Fibroblast of lung (primary cell): ENCODE measurements around the gene HK3. TPM values are rescaled to one million over a fixed set of nuclear protein-coding genes. Genes with fewer than 3 reads are reported as not detected.

Experiments
- DNase-seq, 2 donors: peaks; one replicate each; pipeline versions ENCODE4 v3.0.0 to v3.0.0-alpha.2; 2010; ENCODE audit warnings: low read depth in 2 of 2
- H2AFZ ChIP-seq: 2 replicates; pipeline ENCODE4 v1.5.1; 2012; ENCODE audit warnings: low read length, control low read depth, inconsistent platforms
- H3K27ac ChIP-seq: 2 replicates; pipeline ENCODE4 v1.5.1; 2011; ENCODE audit warnings: low read length, control low read depth; ENCODE audit not compliant: insufficient read depth
- H3K27me3 ChIP-seq: 2 replicates; pipeline ENCODE4 v1.5.1; 2011; ENCODE audit warnings: mild to moderate bottlenecking, low read length; ENCODE audit not compliant: control insufficient read depth, insufficient read depth
- H3K36me3 ChIP-seq: 2 replicates; pipeline ENCODE4 v1.5.1; 2011; ENCODE audit warnings: low read length; ENCODE audit not compliant: control insufficient read depth, insufficient read depth
- H3K4me1 ChIP-seq: 2 replicates; pipeline ENCODE4 v1.5.1; 2011; ENCODE audit warnings: low read length; ENCODE audit not compliant: control insufficient read depth, insufficient read depth; ENCODE audit errors: extremely low read depth
- H3K4me2 ChIP-seq: 2 replicates; pipeline ENCODE4 v1.5.1; 2011; ENCODE audit warnings: low read length, control low read depth; ENCODE audit not compliant: insufficient read depth; ENCODE audit errors: extremely low read depth
- H3K4me3 ChIP-seq, 4 experiments: fragments of 200-600 bp in 1 of 4; sonication (generic) in 1 of 4; replicated peaks in 1 of 4; 2 replicates each; pipeline ENCODE4 v1.5.1; 2011 to 2016; ENCODE audit warnings: low read length in 4 of 4, low read depth in 3 of 4, mild to moderate bottlenecking in 3 of 4, control low read depth in 2 of 4, inconsistent platforms in 1 of 4, mixed read lengths in 1 of 4; ENCODE audit not compliant: insufficient read depth in 1 of 4; ENCODE audit errors: control extremely low read depth in 1 of 4
- H3K79me2 ChIP-seq: 2 replicates; pipeline ENCODE4 v1.5.1; 2012; ENCODE audit warnings: mild to moderate bottlenecking, low read length, inconsistent platforms; ENCODE audit not compliant: control insufficient read depth, insufficient read depth
- H3K9ac ChIP-seq: 2 replicates; pipeline ENCODE4 v1.5.1; 2011; ENCODE audit warnings: mild to moderate bottlenecking, low read length, control low read depth; ENCODE audit not compliant: insufficient read depth
- H3K9me3 ChIP-seq: 2 replicates; pipeline ENCODE4 v1.5.1; 2012; ENCODE audit warnings: low read depth, low read length; ENCODE audit not compliant: control insufficient read depth, insufficient read depth
- H4K20me1 ChIP-seq: 2 replicates; pipeline ENCODE4 v1.5.1; 2011; ENCODE audit warnings: low read length; ENCODE audit not compliant: control insufficient read depth, insufficient read depth; ENCODE audit errors: extremely low read depth
- EZH2 ChIP-seq: IDR thresholded peaks from 2 replicates; pipeline ENCODE4 v1.5.1; 2012; ENCODE audit warnings: low read length, control low read depth, mild to moderate bottlenecking; ENCODE audit errors: missing control alignments
- polyA plus RNA-seq, 2 donors: library from polyadenylated mRNA; depleted of rRNA in 1 of 2; stranded (reverse) in 1 of 2; unstranded in 1 of 2; fragments of >200 nt; gene quantifications; 2 replicates each; pipeline ENCODE4 v1.2.1, GENCODE V29; 2011 to 2012; ENCODE audit warnings: missing spikeins in 1 of 2
- total RNA-seq: library from RNA; depleted of rRNA; stranded (reverse); fragments of >200 nt; gene quantifications from 2 replicates; pipeline ENCODE4 v1.2.1, GENCODE V29; 2014
- TF ChIP-seq, protein P1 (sequence below), 2 donors: IDR thresholded peaks in 1 of 2; conservative IDR thresholded peaks in 1 of 2; 1 replicate in 1 of 2; 2 replicates in 1 of 2; pipeline ENCODE4 v1.5.1; 2011 to 2012; ENCODE audit warnings: low read length in 2 of 2, control low read depth in 1 of 2, inconsistent platforms in 1 of 2, low read depth in 1 of 2, mild to moderate bottlenecking in 1 of 2

The HK3 gene
- total and polyA plus RNA-seq, 2 donors (not counting 1 experiment from before 2014, with no cell fraction given): not detected

- Histone ChIP-seq H3K9me3 (no peaks in the 10 kb centered on the region), H3K4me1 (no peaks in the 10 kb centered on the region), H3K36me3 (no peaks in the 10 kb centered on the region), H3K4me3 (no peak overlapping the region), H3K9ac (no peak overlapping the region), H3K27me3 (peaks cover 30% of the 10 kb centered on the region), H3K27ac (no peak overlapping the region), H2AFZ (no peak overlapping the region), H3K79me2 (no peaks in the 10 kb centered on the region), H4K20me1 (no peaks in the 10 kb centered on the region), H3K4me2 (no peak overlapping the region)
- TF ChIP-seq EZH2: no peak
- TF ChIP-seq, protein P1, sequence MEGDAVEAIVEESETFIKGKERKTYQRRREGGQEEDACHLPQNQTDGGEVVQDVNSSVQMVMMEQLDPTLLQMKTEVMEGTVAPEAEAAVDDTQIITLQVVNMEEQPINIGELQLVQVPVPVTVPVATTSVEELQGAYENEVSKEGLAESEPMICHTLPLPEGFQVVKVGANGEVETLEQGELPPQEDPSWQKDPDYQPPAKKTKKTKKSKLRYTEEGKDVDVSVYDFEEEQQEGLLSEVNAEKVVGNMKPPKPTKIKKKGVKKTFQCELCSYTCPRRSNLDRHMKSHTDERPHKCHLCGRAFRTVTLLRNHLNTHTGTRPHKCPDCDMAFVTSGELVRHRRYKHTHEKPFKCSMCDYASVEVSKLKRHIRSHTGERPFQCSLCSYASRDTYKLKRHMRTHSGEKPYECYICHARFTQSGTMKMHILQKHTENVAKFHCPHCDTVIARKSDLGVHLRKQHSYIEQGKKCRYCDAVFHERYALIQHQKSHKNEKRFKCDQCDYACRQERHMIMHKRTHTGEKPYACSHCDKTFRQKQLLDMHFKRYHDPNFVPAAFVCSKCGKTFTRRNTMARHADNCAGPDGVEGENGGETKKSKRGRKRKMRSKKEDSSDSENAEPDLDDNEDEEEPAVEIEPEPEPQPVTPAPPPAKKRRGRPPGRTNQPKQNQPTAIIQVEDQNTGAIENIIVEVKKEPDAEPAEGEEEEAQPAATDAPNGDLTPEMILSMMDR (conservative IDR thresholded peaks at IDR 0.05 in 1 of 2, IDR thresholded peaks at IDR 0.05 in 1 of 2; ENCODE audit: low read depth in 1 of 2, low read length in 2 of 2): peak in 1 of 2 donors; percentile 34
- DNase-seq: peak; percentile 27 to 28
Observed at GRCh38 chr5:176870110-176870591, 29.0 kb downstream of the HK3 start.

DNA sequence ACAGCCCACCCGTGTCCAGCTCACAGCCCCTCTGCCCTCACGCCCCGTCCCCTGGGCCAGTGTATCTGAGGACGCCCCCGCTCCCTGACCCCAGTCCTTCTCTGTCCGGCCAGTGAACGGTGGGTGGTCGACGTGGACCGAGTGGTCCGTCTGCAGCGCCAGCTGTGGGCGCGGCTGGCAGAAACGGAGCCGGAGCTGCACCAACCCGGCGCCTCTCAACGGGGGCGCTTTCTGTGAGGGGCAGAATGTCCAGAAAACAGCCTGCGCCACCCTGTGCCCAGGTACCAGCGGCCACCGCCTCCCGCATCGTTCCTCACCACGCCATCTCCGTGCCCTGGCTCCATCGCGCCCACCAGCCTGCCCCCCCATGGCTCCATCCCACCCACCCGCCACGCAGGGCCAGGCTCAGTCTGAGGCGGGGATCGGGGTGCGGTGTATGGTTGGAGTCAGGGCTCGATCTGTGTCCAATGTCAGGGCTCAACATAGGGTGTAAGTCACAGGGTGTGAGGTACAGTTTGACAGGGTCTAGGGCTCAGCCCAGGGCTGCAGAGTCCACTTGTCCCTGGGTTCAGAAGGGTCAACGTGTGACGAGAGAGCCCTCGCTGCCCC, 29.5 kb downstream of the HK3 start:
- no peak for DNase-seq
- Histone ChIP-seq H2AFZ (no peak overlapping the region), H3K9ac (no peak overlapping the region), H3K36me3 (no peaks in the 10 kb centered on the region), H3K4me3 (no peak overlapping the region), H3K4me1 (no peaks in the 10 kb centered on the region), H3K27ac (no peak overlapping the region), H3K9me3 (no peaks in the 10 kb centered on the region), H4K20me1 (no peaks in the 10 kb centered on the region), H3K4me2 (no peak overlapping the region), H3K79me2 (no peaks in the 10 kb centered on the region), H3K27me3 (peaks cover 26% of the 10 kb centered on the region)
- TF ChIP-seq EZH2: no peak

DNA sequence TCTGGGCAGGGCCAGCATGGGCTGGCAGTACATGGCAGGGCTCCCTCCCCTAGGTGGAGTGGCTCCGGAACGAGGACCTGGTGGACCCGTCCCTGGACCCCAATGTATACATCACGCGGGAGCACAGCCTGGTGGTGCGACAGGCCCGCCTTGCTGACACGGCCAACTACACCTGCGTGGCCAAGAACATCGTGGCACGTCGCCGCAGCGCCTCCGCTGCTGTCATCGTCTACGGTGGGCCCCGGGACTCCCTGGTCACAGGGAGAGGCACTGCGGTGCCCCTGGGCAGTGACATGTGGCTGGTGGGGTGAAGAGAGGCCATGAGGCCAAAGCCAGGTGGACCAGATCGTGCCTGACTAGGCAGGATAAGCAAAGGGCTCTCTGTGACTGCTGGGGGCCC, 30.4 kb downstream of the HK3 start:
- Histone ChIP-seq H3K4me3 (no peak overlapping the region), H3K27ac (no peak overlapping the region), H3K9ac (no peak overlapping the region), H3K4me2 (no peak overlapping the region), H3K9me3 (no peaks in the 10 kb centered on the region), H2AFZ (no peak overlapping the region), H3K36me3 (no peaks in the 10 kb centered on the region), H4K20me1 (no peaks in the 10 kb centered on the region), H3K79me2 (no peaks in the 10 kb centered on the region), H3K4me1 (no peaks in the 10 kb centered on the region), H3K27me3 (peaks cover 22% of the 10 kb centered on the region)
- no peak for TF ChIP-seq EZH2
- TF ChIP-seq, protein P1 (conservative IDR thresholded peaks at IDR 0.05 in 1 of 2, IDR thresholded peaks at IDR 0.05 in 1 of 2; ENCODE audit: low read depth in 1 of 2, low read length in 2 of 2): no peak
- no peak for DNase-seq
